ENCODE results near the gene UTS2R. TPM values are rescaled to one million over a fixed set of nuclear protein-coding genes. Genes with fewer than 3 reads are reported as not detected.

Gene UTS2R
- total and polyA plus RNA-seq, 9 donors: 2.2 to 16.5 (median 7.5) TPM

GRCh38 chr17:82399601-82400101, 28.1 kb downstream of the UTS2R start:
- no peak overlapping the region for H3K4me3 ChIP-seq (ENCODE audit: low read length)
- DNase-seq: peak; percentile 88
- peak overlapping the region; percentile 89 for H3K27ac ChIP-seq (ENCODE audit: low read length)
- H3K4me1 ChIP-seq (ENCODE audit: control insufficient read depth, insufficient read depth, low read length): peaks cover 47% of the 10 kb centered on the region
- H3K36me3 ChIP-seq (ENCODE audit: control insufficient read depth, insufficient read depth, low read length): peaks cover 30% of the 10 kb centered on the region
- H3K9me3 ChIP-seq (replicated peaks; ENCODE audit: control insufficient read depth, low read depth, low read length): no peaks in the 10 kb centered on the region
- no peaks in the 10 kb centered on the region for H3K27me3 ChIP-seq (ENCODE audit: control insufficient read depth, insufficient read depth, low read length)
- 29% methylated on average over 14 of the region's 18 CpGs for WGBS (ENCODE audit: insufficient coverage)

GRCh38 chr17:82400206-82400605, 28.6 kb downstream of the UTS2R start:
- WGBS (ENCODE audit: insufficient coverage): 32% methylated on average over 4 of the region's 7 CpGs
- no peaks in the 10 kb centered on the region for H3K27me3 ChIP-seq (ENCODE audit: control insufficient read depth, insufficient read depth, low read length)
- H3K36me3 ChIP-seq (ENCODE audit: control insufficient read depth, insufficient read depth, low read length): peaks cover 26% of the 10 kb centered on the region
- peak overlapping the region; percentile 89 for H3K27ac ChIP-seq (ENCODE audit: low read length)
- no peak overlapping the region for H3K4me3 ChIP-seq (ENCODE audit: low read length)
- peak; percentile 83 for DNase-seq
- no peaks in the 10 kb centered on the region for H3K9me3 ChIP-seq (replicated peaks; ENCODE audit: control insufficient read depth, low read depth, low read length)
- H3K4me1 ChIP-seq (ENCODE audit: control insufficient read depth, insufficient read depth, low read length): peaks cover 47% of the 10 kb centered on the region

- peaks cover 47% of the 10 kb centered on the region for H3K4me1 ChIP-seq (ENCODE audit: control insufficient read depth, insufficient read depth, low read length)
- peak; percentile 61 for DNase-seq
- peaks cover 26% of the 10 kb centered on the region for H3K36me3 ChIP-seq (ENCODE audit: control insufficient read depth, insufficient read depth, low read length)
- 64% methylated on average over 10 of the region's 19 CpGs for WGBS (ENCODE audit: insufficient coverage)
- peak overlapping the region; percentile 89 for H3K27ac ChIP-seq (ENCODE audit: low read length)
- no peak overlapping the region for H3K4me3 ChIP-seq (ENCODE audit: low read length)
- no peaks in the 10 kb centered on the region for H3K9me3 ChIP-seq (replicated peaks; ENCODE audit: control insufficient read depth, low read depth, low read length)
- H3K27me3 ChIP-seq (ENCODE audit: control insufficient read depth, insufficient read depth, low read length): no peaks in the 10 kb centered on the region
Measured at GRCh38 chr17:82400830-82401229, 29.3 kb downstream of the UTS2R start.

- Histone ChIP-seq H3K36me3 (ENCODE audit: control insufficient read depth, insufficient read depth, low read length) (peaks cover 37% of the 10 kb centered on the region), H3K9me3 (replicated peaks; ENCODE audit: control insufficient read depth, low read depth, low read length) (no peaks in the 10 kb centered on the region), H3K27ac (ENCODE audit: low read length) (no peak overlapping the region), H3K4me3 (ENCODE audit: low read length) (no peak overlapping the region), H3K4me1 (ENCODE audit: control insufficient read depth, insufficient read depth, low read length) (peaks cover 40% of the 10 kb centered on the region), H3K27me3 (ENCODE audit: control insufficient read depth, insufficient read depth, low read length) (no peaks in the 10 kb centered on the region)
- WGBS (ENCODE audit: insufficient coverage): 96% methylated on average over 4 of the region's 7 CpGs
- no peak for DNase-seq
Measured at GRCh38 chr17:82402865-82403264, 31.3 kb downstream of the UTS2R start.

- Histone ChIP-seq H3K9me3 (replicated peaks; ENCODE audit: control insufficient read depth, low read depth, low read length) (no peaks in the 10 kb centered on the region), H3K4me1 (ENCODE audit: control insufficient read depth, insufficient read depth, low read length) (peaks cover 39% of the 10 kb centered on the region), H3K4me3 (ENCODE audit: low read length) (no peak overlapping the region), H3K27ac (ENCODE audit: low read length) (no peak overlapping the region), H3K36me3 (ENCODE audit: control insufficient read depth, insufficient read depth, low read length) (peaks cover 37% of the 10 kb centered on the region), H3K27me3 (ENCODE audit: control insufficient read depth, insufficient read depth, low read length) (no peaks in the 10 kb centered on the region)
- no peak for DNase-seq
- 96% methylated on average over 67 of the region's 67 CpGs for WGBS (ENCODE audit: insufficient coverage)
Measured at GRCh38 chr17:82403662-82404660, 32.4 kb downstream of the UTS2R start.

GRCh38 chr17:82405051-82405450, 33.5 kb downstream of the UTS2R start:
- no peak for DNase-seq
- 93% methylated on average over 10 of the region's 14 CpGs for WGBS (ENCODE audit: insufficient coverage)
- Histone ChIP-seq H3K27me3 (ENCODE audit: control insufficient read depth, insufficient read depth, low read length) (no peaks in the 10 kb centered on the region), H3K4me3 (ENCODE audit: low read length) (no peak overlapping the region), H3K4me1 (ENCODE audit: control insufficient read depth, insufficient read depth, low read length) (peaks cover 38% of the 10 kb centered on the region), H3K27ac (ENCODE audit: low read length) (no peak overlapping the region), H3K9me3 (replicated peaks; ENCODE audit: control insufficient read depth, low read depth, low read length) (no peaks in the 10 kb centered on the region), H3K36me3 (ENCODE audit: control insufficient read depth, insufficient read depth, low read length) (peaks cover 40% of the 10 kb centered on the region)

GRCh38 chr17:82406131-82406671, 34.6 kb downstream of the UTS2R start:
- Histone ChIP-seq H3K36me3 (ENCODE audit: control insufficient read depth, insufficient read depth, low read length) (peaks cover 43% of the 10 kb centered on the region), H3K4me3 (ENCODE audit: low read length) (no peak overlapping the region), H3K27ac (ENCODE audit: low read length) (no peak overlapping the region), H3K4me1 (ENCODE audit: control insufficient read depth, insufficient read depth, low read length) (peaks cover 32% of the 10 kb centered on the region), H3K27me3 (ENCODE audit: control insufficient read depth, insufficient read depth, low read length) (no peaks in the 10 kb centered on the region), H3K9me3 (replicated peaks; ENCODE audit: control insufficient read depth, low read depth, low read length) (no peaks in the 10 kb centered on the region)
- WGBS (ENCODE audit: insufficient coverage): 88% methylated on average over 13 of the region's 14 CpGs
- DNase-seq: no peak

GRCh38 chr17:82407255-82407654, 35.7 kb downstream of the UTS2R start:
- Histone ChIP-seq H3K4me3 (ENCODE audit: low read length) (no peak overlapping the region), H3K27ac (ENCODE audit: low read length) (peak overlapping the region; percentile 51), H3K9me3 (replicated peaks; ENCODE audit: control insufficient read depth, low read depth, low read length) (no peaks in the 10 kb centered on the region), H3K27me3 (ENCODE audit: control insufficient read depth, insufficient read depth, low read length) (no peaks in the 10 kb centered on the region), H3K36me3 (ENCODE audit: control insufficient read depth, insufficient read depth, low read length) (peaks cover 38% of the 10 kb centered on the region), H3K4me1 (ENCODE audit: control insufficient read depth, insufficient read depth, low read length) (peaks cover 37% of the 10 kb centered on the region)
- WGBS (ENCODE audit: insufficient coverage): 68% methylated on average over 12 of the region's 13 CpGs
- no peak for DNase-seq

- Histone ChIP-seq H3K4me1 (ENCODE audit: control insufficient read depth, insufficient read depth, low read length) (peaks cover 37% of the 10 kb centered on the region), H3K36me3 (ENCODE audit: control insufficient read depth, insufficient read depth, low read length) (peaks cover 31% of the 10 kb centered on the region), H3K4me3 (ENCODE audit: low read length) (no peak overlapping the region), H3K9me3 (replicated peaks; ENCODE audit: control insufficient read depth, low read depth, low read length) (no peaks in the 10 kb centered on the region), H3K27me3 (ENCODE audit: control insufficient read depth, insufficient read depth, low read length) (no peaks in the 10 kb centered on the region), H3K27ac (ENCODE audit: low read length) (peak overlapping the region; percentile 4)
- WGBS (ENCODE audit: insufficient coverage): 82% methylated on average over 13 of the region's 15 CpGs
- no peak for DNase-seq
Measured at GRCh38 chr17:82408288-82408937, 36.8 kb downstream of the UTS2R start.

- peaks cover 25% of the 10 kb centered on the region for H3K36me3 ChIP-seq (ENCODE audit: control insufficient read depth, insufficient read depth, low read length)
- WGBS (ENCODE audit: insufficient coverage): 88% methylated on average over 21 of the region's 21 CpGs
- peaks cover 37% of the 10 kb centered on the region for H3K4me1 ChIP-seq (ENCODE audit: control insufficient read depth, insufficient read depth, low read length)
- peak overlapping the region; percentile 4 for H3K27ac ChIP-seq (ENCODE audit: low read length)
- DNase-seq: no peak
- H3K4me3 ChIP-seq (ENCODE audit: low read length): no peak overlapping the region
- no peaks in the 10 kb centered on the region for H3K27me3 ChIP-seq (ENCODE audit: control insufficient read depth, insufficient read depth, low read length)
- H3K9me3 ChIP-seq (replicated peaks; ENCODE audit: control insufficient read depth, low read depth, low read length): no peaks in the 10 kb centered on the region
Measured at GRCh38 chr17:82408938-82409318, 37.4 kb downstream of the UTS2R start.

Data from muscle of leg (tissue), 11 donors.